PC-3 (cell line): ENCODE measurements around the gene BCAR3.

Source experiments
- EZH2 ChIP-seq: fragments of 300-600 bp; sonication (generic); IDR thresholded peaks from one replicate; pipeline ENCODE4 v1.6.1; 2017; ENCODE audit warnings: antibody characterized with exemption, mild to moderate bottlenecking, low read length; ENCODE audit not compliant: unreplicated experiment
- EZH2phosphoT487 ChIP-seq: fragments of 300-600 bp; sonication (generic); IDR thresholded peaks from 2 replicates; pipeline ENCODE4 v1.6.1; 2018; ENCODE audit warnings: mild to moderate bottlenecking, antibody characterized with exemption, low read length, borderline replicate concordance
- TF ChIP-seq, protein P1 (sequence below): fragments of 300-600 bp; sonication (generic); conservative IDR thresholded peaks from 2 replicates; pipeline ENCODE4 v1.5.1; 2017; ENCODE audit warnings: antibody characterized with exemption, low read depth, mild to moderate bottlenecking, low read length

DNA sequence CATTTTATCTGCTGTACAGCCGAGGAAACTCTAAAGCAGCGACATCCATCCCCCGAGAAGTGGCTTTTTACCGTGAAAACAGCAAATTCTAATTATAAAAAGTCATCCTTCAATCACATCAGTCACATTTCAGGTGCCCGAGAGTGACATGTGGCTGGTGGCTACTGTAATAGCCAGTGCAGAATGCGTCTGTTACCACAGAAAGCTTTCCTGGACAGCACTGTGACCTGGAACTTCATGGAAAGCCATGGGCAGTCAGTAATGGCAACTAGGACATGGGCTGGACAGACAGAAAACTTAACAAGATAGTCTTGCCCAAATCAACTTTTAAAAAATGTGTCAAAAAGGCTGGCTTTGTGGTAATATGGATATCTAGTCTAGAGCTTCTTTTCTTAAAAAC lies 106.6 kb downstream of the BCAR3 start:
- TF ChIP-seq EZH2, result no peak
- TF ChIP-seq, protein P1, sequence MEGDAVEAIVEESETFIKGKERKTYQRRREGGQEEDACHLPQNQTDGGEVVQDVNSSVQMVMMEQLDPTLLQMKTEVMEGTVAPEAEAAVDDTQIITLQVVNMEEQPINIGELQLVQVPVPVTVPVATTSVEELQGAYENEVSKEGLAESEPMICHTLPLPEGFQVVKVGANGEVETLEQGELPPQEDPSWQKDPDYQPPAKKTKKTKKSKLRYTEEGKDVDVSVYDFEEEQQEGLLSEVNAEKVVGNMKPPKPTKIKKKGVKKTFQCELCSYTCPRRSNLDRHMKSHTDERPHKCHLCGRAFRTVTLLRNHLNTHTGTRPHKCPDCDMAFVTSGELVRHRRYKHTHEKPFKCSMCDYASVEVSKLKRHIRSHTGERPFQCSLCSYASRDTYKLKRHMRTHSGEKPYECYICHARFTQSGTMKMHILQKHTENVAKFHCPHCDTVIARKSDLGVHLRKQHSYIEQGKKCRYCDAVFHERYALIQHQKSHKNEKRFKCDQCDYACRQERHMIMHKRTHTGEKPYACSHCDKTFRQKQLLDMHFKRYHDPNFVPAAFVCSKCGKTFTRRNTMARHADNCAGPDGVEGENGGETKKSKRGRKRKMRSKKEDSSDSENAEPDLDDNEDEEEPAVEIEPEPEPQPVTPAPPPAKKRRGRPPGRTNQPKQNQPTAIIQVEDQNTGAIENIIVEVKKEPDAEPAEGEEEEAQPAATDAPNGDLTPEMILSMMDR, result no peak
- no peak for TF ChIP-seq EZH2phosphoT487
